Gastrocnemius medialis (tissue), 4 donors: ENCODE results near the gene NUDT14. TPM values are rescaled to one million over a fixed set of nuclear protein-coding genes. Genes with fewer than 3 reads are reported as not detected.
A peak's percentile ranks its signal among the peaks of the same experiment; 100 is the strongest.

Experiments used
- ATAC-seq, 2 donors: fragments of 150-250 bp; one replicate each; pipeline ENCODE4 v1.9.1; 2016
- DNase-seq, 2 donors: peaks; one replicate each; pipeline ENCODE4 v3.0.0-alpha.2; 2019
- H3K27ac ChIP-seq, 4 donors: fragments of 200-600 bp; sonication (generic); 1 replicate in 1 of 4; 2 replicates in 3 of 4; pipeline ENCODE4 v1.5.1; 2016 to 2018; ENCODE audit warnings: mild to moderate bottlenecking in 2 of 4, moderate library complexity in 1 of 4
- H3K27me3 ChIP-seq, 3 donors: fragments of 200-600 bp; sonication (generic) in 2 of 3; 1 replicate in 1 of 3; 2 replicates in 2 of 3; pipeline versions ENCODE4 v1.5.1 to v1.6.0; 2016 to 2019; ENCODE audit warnings: mild to moderate bottlenecking in 1 of 3, moderate library complexity in 1 of 3
- H3K36me3 ChIP-seq, 2 donors: fragments of 200-600 bp; sonication (generic) in 1 of 2; one replicate each; pipeline ENCODE4 v1.5.1; 2017 to 2018
- H3K4me1 ChIP-seq, 2 donors: fragments of 200-600 bp; sonication (generic) in 1 of 2; one replicate each; pipeline ENCODE4 v1.5.1; 2016 to 2017; ENCODE audit warnings: mild to moderate bottlenecking in 2 of 2
- H3K4me3 ChIP-seq, 4 donors: fragments of 200-600 bp; sonication (generic) in 3 of 4; 1 replicate in 1 of 4; 2 replicates in 3 of 4; pipeline ENCODE4 v1.5.1; 2016 to 2019; ENCODE audit warnings: mild to moderate bottlenecking in 2 of 4
- H3K9me3 ChIP-seq, 3 donors: fragments of 200-600 bp; sonication (generic) in 2 of 3; 1 replicate in 1 of 3; 2 replicates in 2 of 3; pipeline ENCODE4 v1.5.1; 2016 to 2019
- CTCF ChIP-seq, 5 experiments: fragments of 450-650 bp in 3 of 5; fragments of 200-600 bp in 2 of 5; sonication (generic) in 2 of 5; IDR thresholded peaks in 4 of 5; conservative IDR thresholded peaks in 1 of 5; 1 replicate in 4 of 5; 2 replicates in 1 of 5; pipeline ENCODE4 v1.5.1; 2016 to 2019; ENCODE audit warnings: antibody characterized with exemption in 5 of 5, mild to moderate bottlenecking in 3 of 5, moderate library complexity in 3 of 5
- POLR2A ChIP-seq, 2 donors: fragments of 450-650 bp; IDR thresholded peaks; one replicate each; pipeline ENCODE4 v1.6.1; 2017; ENCODE audit warnings: antibody characterized with exemption in 2 of 2, mild to moderate bottlenecking in 2 of 2, moderate library complexity in 2 of 2
- in situ Hi-C, 4 donors: fragments of 200-750 bp; cut with MboI; loops; one replicate each; pipeline versions ENCODE4 v1.15.0 to v1.8.0; 2017; ENCODE audit warnings: low sequenced_read_pairs in 4 of 4
- intact Hi-C: fragments of 100-400 bp; cut with DNase I; formaldehyde crosslinking; loops from one replicate; pipeline ENCODE4 v1.15.1; 2023; ENCODE audit warnings: low total_unique reads
- total RNA-seq, 4 donors: library from RNA; depleted of rRNA; stranded (reverse); fragments of >200 nt; gene quantifications; one replicate each; pipeline versions ENCODE4 v1.1.0 to v1.2.3, GENCODE V29; 2016

NUDT14 gene
- total RNA-seq, 4 donors from 2014 or later: 11.0 to 25.5 (median 16.4) TPM

DNA sequence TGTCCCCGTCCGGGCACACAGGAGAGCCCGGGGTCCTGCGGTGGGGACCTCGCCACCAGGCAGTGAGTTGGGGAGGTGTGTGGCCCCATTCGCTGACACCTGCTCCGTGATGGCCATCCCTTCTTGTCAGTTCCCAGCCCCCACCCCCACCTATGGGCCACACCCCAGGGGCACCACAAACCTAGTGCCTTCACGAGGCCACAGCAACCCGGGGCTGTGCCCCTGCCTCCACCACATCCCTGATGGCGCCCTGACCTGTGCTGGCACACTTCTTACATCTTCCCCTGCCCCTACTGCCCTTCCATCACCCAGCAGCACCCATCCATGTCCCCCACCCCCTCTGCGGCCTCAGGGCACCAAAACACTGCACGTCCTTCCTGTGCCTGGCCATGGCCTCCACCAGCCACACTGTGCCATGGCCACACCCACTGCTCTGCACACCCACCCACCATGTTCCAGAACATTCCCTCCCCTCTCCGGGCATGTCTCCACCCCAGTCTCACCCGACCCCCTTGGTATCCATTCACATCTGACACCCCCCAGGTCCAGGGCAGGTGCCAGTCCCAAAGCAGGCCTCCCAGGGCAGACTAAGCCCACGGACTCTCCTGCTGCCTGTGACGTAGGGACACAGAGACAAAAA lies 37.0 kb downstream of the NUDT14 start:
- H3K4me3 ChIP-seq: no peak overlapping the region
- no peak overlapping the region for H3K27ac ChIP-seq
- H3K27me3 ChIP-seq: no peaks in the 10 kb centered on the region
- H3K36me3 ChIP-seq: peaks cover 0 to 85% of the 10 kb centered on the region in 2 donors
- peak in 1 of 2 donors; percentile 1 for DNase-seq
- intact Hi-C loops (no loop called here), in situ Hi-C loops (no loop called here)
- no peaks in the 10 kb centered on the region for H3K4me1 ChIP-seq
- H3K9me3 ChIP-seq: peaks cover 0 to 5% (median 0%) of the 10 kb centered on the region in 3 donors
- ATAC-seq: no peak
- TF ChIP-seq POLR2A (IDR thresholded peaks at IDR 0.05): no peak
- no peak for TF ChIP-seq CTCF (IDR thresholded peaks at IDR 0.05 in 4 of 5, conservative IDR thresholded peaks at IDR 0.05 in 1 of 5)

- Histone ChIP-seq H3K4me3 (no peak overlapping the region), H3K4me1 (no peaks in the 10 kb centered on the region), H3K27me3 (no peaks in the 10 kb centered on the region), H3K27ac (no peak overlapping the region), H3K9me3 (peaks cover 0 to 5% (median 0%) of the 10 kb centered on the region in 3 donors), H3K36me3 (peaks cover 0 to 80% of the 10 kb centered on the region in 2 donors)
- no peak for TF ChIP-seq POLR2A (IDR thresholded peaks at IDR 0.05)
- no peak for TF ChIP-seq CTCF (IDR thresholded peaks at IDR 0.05 in 4 of 5, conservative IDR thresholded peaks at IDR 0.05 in 1 of 5)
- intact Hi-C loops: no loop called here
- in situ Hi-C loops: no loop called here
- no peak for DNase-seq
- ATAC-seq: no peak
These were observed 37.6 kb downstream of the NUDT14 start for GRCh38 chr14:105143451-105144025.

- Histone ChIP-seq H3K27me3 (no peaks in the 10 kb centered on the region), H3K27ac (no peak overlapping the region), H3K4me3 (no peak overlapping the region), H3K4me1 (no peaks in the 10 kb centered on the region), H3K36me3 (peaks cover 0 to 73% of the 10 kb centered on the region in 2 donors), H3K9me3 (peaks cover 0 to 5% (median 0%) of the 10 kb centered on the region in 3 donors)
- intact Hi-C loops: no loop called here
- DNase-seq (no peak), ATAC-seq (no peak)
- in situ Hi-C loops: no loop called here
- TF ChIP-seq CTCF (IDR thresholded peaks at IDR 0.05 in 4 of 5, conservative IDR thresholded peaks at IDR 0.05 in 1 of 5) (no peak), POLR2A (IDR thresholded peaks at IDR 0.05) (no peak)
These were observed 38.3 kb downstream of the NUDT14 start for GRCh38 chr14:105142651-105143450.

DNA sequence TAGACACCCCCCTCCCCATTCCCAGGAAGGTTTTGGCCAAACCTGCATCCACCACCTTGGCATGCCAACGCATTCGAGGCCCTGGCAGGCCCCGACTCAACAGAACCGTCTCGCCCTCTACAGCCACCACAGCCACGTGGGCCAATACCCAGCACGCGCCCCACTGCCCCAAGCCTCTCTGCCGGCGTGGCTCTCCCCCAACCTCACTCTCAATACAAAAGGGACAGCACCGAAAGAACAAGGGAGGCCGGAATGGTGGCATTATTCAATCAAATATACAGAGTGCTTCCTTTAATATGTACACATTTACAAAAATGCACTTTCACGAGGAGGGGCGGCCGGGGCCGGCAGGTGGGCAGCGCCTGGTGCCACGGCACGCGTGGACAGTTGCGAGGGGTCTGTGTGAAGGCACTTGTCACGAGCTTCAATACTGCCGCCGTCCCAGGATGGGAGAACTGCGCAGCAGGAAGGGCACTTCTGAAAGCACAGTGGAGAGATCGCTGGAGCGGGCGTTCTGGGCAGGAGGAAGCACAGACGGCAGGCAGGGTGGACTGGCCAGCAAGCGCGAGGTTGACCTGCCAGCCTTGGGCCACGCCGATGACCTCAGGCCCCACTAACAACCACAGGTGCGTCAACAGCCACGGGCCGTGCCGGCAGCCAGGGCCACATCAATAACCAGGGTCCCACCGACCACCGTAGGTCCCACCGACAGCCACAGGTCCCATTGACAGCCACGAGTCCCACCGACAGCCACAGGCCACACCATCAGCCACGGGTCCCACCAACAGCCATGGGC lies 39.4 kb downstream of the NUDT14 start:
- Histone ChIP-seq H3K27me3 (no peaks in the 10 kb centered on the region), H3K27ac (no peak overlapping the region), H3K36me3 (peaks cover 0 to 61% of the 10 kb centered on the region in 2 donors), H3K9me3 (peaks cover 0 to 5% (median 0%) of the 10 kb centered on the region in 3 donors), H3K4me3 (no peak overlapping the region), H3K4me1 (no peaks in the 10 kb centered on the region)
- in situ Hi-C loops (no loop called here), intact Hi-C loops (no loop called here)
- ATAC-seq: no peak
- TF ChIP-seq POLR2A (IDR thresholded peaks at IDR 0.05) (no peak), CTCF (IDR thresholded peaks at IDR 0.05 in 4 of 5, conservative IDR thresholded peaks at IDR 0.05 in 1 of 5) (no peak)
- DNase-seq: no peak
